Choroid plexus epithelial cell (primary cell): ENCODE measurements around the gene SLC25A21.

Experiments used
- DNase-seq: peaks from one replicate; pipeline ENCODE4 v3.0.0-alpha.2; 2010; ENCODE audit warnings: low read depth
- H3K4me3 ChIP-seq: 2 replicates; pipeline ENCODE4 v1.5.1; 2011; ENCODE audit warnings: low read depth, mild to moderate bottlenecking, control low read depth, low read length, moderate library complexity
- TF ChIP-seq, protein P1 (sequence below): conservative IDR thresholded peaks from 2 replicates; pipeline ENCODE4 v1.5.1; 2011; ENCODE audit warnings: low read depth, mild to moderate bottlenecking, control low read depth, inconsistent platforms, low read length, moderate library complexity

Gene SLC25A21

DNA sequence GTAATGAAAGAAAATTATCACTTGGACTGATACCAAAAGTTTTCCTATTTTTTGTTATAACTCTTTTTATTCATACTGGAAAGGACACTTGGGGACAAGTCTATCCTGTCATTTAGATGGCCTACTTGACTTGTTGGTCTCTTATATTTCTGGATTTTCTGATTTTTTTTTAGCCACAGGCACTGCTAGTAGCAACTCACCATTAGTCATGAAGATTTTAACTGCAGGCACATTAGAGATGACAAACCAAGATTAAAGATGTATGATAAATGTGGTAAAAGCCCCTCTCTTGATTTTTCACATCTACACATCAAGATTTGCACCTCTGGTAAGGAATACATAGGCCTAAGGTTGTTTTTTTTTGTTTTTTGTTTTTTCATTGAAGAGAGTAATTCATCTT lies 217.0 kb downstream of the SLC25A21 start:
- H3K4me3 ChIP-seq = no peak overlapping the region
- DNase-seq = no peak
- TF ChIP-seq, protein P1, sequence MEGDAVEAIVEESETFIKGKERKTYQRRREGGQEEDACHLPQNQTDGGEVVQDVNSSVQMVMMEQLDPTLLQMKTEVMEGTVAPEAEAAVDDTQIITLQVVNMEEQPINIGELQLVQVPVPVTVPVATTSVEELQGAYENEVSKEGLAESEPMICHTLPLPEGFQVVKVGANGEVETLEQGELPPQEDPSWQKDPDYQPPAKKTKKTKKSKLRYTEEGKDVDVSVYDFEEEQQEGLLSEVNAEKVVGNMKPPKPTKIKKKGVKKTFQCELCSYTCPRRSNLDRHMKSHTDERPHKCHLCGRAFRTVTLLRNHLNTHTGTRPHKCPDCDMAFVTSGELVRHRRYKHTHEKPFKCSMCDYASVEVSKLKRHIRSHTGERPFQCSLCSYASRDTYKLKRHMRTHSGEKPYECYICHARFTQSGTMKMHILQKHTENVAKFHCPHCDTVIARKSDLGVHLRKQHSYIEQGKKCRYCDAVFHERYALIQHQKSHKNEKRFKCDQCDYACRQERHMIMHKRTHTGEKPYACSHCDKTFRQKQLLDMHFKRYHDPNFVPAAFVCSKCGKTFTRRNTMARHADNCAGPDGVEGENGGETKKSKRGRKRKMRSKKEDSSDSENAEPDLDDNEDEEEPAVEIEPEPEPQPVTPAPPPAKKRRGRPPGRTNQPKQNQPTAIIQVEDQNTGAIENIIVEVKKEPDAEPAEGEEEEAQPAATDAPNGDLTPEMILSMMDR = no peak

DNA sequence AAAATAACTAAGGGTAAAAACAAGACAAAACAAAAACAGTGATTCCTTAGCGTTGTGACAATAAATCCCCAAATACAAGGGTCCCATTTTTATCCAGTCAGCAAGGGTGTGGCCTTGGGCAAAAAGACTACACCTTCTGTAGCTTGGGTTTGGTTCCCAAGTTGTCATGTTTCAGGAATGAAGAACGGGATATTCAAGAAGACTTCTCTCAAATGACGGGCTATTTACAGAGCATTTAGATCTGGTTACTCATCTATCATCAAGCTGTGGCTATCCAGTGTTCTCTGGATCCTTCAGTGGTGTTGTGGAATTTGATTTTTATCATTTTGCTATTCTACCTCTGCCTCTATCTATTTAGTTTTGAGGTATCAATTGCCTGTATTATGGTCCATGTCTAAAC lies 219.7 kb downstream of the SLC25A21 start:
- TF ChIP-seq, protein P1 = no peak
- peak; percentile 80 for DNase-seq
- H3K4me3 ChIP-seq = no peak overlapping the region

DNA sequence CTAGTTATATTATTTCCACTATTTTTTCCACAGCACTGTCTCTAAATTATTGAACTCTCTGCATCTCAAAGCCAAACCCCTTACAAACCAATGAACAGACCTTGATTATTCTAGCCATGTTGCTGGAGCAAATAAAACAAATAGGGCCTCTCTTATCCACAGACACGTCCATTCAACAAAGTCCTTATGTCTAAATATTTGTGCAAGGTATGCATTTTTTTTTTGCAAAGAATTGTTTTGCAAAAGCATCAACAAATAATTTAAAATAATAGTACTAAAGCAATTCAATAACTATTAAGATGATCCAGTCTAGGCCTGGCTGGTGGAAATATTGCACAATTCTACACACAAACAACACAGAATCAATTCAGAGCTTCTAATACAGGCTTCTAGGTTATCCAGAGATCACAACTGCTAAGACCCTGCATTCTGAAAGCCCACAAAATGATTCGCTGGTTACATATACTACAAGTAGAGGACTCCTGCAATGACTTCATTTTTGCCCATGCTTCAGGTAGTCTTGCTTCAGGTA lies 221.0 kb downstream of the SLC25A21 start:
- no peak for DNase-seq
- TF ChIP-seq, protein P1 = no peak
- H3K4me3 ChIP-seq = no peak overlapping the region

DNA sequence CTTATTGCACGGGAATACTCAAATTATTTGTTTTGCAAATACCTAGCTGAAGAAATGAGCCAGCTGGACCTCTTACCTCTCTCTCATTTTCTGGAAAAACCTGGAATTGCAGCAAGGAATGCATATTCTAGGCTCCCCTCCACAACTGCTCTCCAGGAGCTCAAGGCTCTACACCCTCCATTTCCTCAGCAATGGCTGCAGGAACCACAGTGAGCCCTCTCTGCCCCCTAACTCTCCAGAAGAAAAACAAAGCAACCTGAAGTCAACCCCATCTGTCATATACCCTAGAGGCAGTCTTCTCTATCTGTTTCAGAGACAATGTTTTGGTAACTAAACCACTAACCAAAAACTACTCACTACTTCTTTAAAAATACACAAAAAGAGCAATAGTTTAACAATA lies 221.6 kb downstream of the SLC25A21 start:
- TF ChIP-seq, protein P1 = no peak
- no peak overlapping the region for H3K4me3 ChIP-seq
- no peak for DNase-seq

DNA sequence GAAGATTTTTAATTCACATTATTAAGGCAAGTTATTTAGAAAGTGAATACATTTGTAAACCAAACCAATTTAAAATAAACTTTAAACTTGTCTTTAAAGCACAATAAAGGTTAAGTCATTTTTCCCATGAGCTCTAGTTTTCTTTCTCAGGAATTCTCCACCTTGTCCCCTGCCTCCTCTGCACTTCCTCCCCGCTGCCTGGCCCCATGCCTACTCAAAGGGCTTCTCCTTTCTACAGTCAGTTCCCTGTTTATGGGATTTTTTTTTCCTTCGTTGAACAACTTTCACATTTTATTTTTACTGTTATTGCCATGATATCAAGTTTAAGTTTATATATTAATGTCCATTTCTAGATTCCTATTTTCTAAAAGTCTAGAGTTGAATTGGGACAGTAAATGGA lies 223.0 kb downstream of the SLC25A21 start:
- H3K4me3 ChIP-seq = no peak overlapping the region
- TF ChIP-seq, protein P1 = no peak
- no peak for DNase-seq

DNA sequence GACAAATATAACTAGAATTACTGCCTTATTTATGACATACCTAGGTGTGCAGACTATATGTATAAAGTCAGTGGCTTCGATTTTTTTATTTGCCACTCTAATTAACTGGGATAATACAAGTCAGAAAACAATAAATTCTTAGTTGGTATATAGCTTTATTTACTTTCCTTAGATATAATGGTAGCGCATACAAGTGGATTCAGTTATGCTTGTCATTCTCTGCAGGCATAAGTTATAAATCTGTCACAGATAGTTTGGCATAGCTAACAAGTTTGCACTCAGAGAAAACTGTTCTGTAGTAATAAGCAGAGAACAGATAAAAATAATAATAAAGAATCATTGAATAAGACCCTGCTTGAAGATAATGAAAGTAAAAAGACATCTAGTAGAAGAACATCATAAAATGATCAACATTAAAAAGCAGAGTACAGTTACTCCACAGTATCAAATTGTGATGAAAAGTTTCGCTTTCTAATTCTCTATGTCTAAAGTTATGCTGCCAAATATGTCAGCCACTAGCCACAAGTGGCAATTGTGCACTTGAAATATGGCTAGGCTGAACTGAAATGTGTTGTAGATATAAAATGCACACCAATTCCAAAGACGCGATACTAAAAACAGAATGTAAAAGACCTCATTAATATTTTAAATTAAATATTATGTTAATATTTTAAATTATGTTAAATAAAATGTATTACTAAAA lies 224.1 kb downstream of the SLC25A21 start:
- no peak for DNase-seq
- no peak overlapping the region for H3K4me3 ChIP-seq
- TF ChIP-seq, protein P1 = no peak

DNA sequence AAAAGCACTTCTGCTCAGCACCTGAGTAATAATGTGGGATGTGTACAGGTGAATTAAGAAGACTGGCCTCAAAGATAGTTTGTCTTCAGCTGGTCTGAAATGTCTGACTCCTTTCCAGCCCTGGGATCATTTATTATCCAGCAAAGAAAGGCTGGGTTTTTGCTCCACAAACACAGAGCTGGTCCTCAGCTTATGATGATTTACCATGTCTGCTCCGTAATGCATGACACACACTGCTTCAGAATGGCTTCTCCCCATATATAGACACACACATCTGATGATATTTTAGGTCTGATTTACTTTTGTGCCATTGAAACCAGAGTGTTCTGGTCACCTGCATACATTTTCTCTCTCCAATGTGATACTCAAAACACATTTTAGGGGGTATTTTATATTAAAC lies 225.0 kb downstream of the SLC25A21 start:
- no peak for DNase-seq
- TF ChIP-seq, protein P1 = no peak
- no peak overlapping the region for H3K4me3 ChIP-seq
